Activated CD8-positive, alpha-beta memory T cell treated with anti-CD3 and anti-CD28 coated beads, Interleukin-2, amount 50 U/mL, for 1 hour (primary cell): Measurements from ENCODE around the gene TP73.

Experiments
- DNase-seq: peaks from one replicate; pipeline ENCODE4 v3.0.0-alpha.2; 2020; ENCODE audit errors: extremely low read depth

Gene TP73

DNA sequence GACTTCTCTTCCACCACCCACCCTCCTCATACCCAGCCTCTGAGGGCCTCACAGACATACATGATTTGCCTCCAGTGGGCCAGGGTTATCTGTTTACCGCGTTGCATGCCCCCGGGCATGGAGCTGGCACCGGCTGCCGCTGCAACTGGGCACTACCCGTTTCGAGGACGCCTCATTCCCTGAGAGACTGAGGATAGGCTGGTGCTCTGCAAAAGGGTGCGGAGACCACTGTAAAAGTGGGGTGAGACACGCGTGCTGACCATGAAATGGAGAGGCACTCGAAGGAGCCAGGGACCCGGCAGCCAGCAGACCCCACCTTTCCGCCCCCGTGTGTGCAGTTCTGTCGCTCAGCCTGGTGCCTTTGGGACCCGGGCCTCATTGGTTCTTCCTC lies 20.6 kb downstream of the TP73 start:
- no peak for DNase-seq

DNA sequence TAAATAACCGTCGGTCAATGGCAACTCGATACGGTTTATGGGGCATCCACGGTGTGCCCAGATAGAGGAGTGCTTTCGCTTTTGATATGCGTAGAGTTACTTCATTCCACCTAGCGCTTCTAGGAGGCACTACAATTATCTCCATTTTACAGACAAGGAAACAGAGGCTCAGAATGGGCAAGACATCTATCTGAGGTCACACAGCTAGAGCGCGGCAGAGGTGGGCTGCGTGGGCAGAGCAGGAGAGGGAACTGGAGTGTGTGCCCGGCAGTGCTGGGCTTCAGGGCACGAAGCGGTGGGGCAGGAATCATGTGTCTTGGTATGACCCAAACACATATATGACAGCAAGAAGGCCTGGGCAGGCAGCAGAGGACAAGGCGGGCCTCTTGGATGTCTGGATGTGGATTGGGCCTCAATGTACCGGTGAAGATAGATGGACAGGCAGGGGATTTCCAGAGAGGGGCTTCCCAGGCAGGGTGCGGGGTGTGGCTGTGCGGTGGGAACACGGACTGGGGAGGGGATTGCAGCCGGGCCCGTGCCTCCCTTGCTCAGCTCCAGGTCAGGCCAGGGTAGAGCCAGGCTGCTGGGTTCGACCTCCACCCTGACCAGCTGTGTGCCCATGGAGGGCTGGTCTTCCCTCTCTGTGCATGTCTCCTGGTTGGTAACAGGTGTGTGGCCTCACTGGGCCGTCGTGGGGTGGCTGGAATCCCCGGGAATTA lies 21.2 kb downstream of the TP73 start:
- DNase-seq: no peak

DNA sequence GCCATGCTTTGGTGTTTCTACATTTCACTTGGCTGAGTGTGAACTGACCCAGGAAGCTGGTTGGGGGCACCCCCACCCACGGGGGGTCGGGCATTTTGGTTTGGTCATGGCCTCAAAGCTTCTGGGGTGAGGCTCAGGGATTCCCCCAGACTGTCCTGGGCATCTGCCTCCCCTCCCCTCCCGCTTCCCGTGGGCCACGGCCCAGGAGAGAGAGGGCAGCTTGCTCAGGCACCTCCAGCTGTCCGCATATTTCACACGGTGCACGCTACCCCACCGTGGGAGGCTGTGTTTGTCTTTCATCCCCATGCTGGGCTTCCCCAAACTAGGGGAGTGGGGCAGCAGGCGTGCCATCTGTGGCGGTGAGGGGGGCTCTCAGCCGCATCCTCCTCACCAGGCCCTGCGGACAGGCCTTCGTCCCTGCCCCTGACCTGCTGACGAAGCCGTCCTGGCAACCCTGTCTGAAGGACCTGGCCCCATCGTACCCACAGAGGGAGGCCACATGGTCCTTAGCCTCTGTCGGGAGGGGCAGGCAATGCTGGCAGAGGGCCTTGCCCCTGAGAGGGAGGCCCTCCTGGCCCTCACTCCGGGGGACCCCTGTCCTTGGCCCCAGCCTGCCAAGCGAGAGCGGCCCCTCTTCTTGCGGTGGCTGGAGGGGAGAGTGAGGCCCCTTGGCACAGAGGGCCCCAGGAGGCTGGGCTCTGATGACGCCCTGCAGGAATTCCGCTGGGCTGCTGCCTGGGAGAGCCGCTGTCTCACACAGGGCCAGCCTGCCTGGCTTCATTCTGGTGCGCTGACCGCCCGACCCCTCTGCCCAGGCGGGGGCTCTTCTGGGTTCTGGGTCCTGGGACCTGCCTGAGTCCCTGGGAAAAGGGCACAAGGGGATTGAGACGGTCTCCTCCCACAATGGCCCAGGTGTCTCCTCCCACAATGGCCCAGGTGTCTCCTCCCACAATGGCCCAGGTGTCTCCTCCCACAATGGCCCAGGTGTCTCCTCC lies 22.1 kb downstream of the TP73 start:
- DNase-seq: no peak

DNA sequence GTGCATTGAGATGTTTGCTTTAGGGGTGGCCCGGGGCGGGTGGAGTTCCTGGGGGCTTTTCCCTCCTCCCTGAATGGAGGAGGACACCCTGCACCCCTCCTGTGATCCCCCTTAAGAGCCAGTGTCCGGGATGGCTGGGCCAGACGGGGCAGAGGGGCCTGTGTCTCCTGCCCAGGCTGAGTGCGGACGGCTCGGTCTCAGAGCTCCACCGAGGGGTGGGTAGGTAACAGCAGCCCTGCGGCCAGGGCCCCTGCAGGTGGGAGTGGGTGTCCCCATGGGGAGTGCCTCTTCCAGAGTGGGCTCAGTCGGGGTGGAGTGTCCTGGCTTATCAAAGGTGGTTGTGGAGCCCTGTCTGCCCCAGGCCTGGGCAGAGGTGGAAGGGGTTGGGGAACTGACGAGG lies 23.1 kb downstream of the TP73 start:
- no peak for DNase-seq

DNA sequence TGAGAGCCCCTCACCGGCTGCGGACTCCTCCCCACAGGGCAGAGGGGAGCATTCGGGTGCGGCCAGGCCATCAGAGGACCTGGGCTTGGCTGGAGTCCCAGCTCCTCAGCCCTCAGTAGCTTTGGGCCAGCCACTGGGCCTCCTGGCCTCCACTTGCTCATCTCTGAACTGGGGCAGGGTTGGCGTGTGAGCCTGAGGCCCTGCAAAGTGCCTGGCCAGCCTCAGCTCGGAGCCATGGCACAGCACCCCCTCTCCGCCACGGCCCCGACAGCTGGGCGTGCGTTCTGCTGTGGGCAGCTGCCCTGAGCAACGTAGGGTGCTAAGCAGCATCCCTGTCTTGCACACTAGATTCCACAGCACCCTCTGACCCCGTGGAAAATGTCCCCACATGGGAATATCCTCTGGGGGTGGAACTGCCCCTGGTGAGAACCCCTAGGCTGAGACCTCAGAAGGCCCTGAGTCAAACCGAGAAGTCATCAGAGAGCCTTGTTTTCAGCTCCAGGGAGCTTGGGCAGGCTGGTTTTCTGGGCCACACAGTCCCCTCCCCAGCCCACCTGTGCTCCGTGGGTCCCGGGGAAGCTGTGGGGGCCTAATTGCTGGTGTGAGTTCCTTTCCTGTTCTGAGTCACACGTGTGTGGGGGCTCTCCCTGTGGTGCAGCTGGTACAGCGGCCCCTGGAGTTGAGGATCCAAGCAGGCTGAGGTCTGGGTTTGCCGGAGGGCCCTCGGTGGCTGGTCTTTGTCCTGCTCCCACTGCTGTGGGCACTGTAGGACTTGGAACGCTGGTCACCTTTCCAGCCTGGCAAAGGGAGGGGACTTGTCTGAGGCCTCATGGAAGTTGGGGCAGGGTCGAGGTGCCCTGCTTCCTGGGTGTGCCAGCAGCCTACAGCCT lies 24.5 kb downstream of the TP73 start:
- no peak for DNase-seq

DNA sequence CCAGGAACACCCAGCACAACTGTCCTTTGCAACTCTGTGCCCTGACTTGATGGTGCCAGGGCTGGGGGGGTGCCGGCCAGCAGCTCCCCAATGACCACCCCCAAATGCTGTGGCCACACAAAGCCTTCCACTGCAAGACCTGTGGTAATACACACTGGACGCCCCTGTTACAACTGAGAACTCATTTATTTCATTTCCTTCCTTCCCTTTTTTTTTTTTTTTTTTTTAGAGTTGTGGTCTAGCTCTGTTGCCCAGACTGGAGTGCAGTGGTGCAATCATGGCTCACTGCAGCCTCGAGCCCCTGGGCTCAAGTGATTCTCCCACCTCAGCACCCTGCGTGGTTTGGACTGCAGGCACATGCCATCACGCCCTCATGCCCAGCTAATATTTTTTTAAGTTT lies 25.2 kb downstream of the TP73 start:
- DNase-seq: no peak

DNA sequence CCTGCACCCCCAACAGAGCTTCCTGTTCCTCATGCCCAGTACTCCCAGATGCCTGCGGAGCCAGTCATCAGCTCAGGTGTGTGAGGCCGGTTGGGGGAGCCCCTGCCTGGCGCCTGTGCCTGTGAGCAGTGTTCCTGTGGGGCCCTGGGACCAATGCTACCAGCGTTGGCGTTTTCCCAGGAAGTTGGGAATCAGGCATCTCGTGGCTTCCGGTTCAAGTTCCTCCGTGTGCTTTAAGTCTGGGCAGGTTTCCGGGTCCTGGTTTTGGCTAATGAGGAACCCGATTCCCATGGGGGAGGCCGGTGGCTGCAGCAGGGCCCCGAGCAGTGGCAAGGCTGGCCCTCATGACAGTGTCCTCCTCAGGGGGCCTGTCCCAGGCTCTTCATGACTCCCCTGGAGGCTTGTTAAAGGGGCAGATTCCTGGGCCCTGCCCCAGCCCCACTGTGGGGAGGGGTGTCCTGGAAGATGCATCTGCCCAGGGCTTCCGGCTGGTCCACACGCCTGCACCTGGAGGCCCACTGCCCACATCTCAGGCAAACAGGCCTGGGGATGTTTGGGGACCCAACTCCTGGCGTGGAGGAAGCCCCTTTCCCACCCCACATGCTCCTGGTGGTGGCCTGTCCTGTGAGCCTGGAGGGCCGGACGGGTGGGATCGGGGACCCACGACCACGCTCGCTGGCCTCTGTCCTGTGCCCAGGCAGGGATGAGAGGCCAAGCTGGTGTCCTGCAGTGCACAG lies 26.2 kb downstream of the TP73 start:
- no peak for DNase-seq

DNA sequence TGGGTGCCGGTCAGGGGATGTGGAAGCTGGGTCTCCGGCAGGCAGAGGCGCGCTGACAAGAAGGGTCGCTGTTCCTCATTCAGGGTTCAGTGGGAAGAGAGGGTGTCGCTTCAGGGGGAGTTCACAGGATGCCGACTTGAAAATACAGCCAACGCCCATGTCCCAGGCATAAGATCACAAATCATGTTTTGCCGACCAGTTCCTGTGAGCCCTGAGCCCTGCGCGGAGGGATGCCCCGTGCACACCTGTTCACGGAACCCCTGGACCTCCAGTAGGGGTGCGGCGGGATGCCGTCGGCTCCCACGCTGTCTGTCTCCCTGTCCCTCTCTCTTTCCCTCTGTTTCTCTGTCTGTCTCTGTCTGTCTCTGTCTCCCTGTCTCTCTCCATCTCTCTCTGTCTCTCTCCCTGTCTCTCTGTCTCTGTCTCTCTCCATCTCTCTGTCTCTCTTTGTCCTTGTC lies 26.8 kb downstream of the TP73 start:
- DNase-seq: no peak

DNA sequence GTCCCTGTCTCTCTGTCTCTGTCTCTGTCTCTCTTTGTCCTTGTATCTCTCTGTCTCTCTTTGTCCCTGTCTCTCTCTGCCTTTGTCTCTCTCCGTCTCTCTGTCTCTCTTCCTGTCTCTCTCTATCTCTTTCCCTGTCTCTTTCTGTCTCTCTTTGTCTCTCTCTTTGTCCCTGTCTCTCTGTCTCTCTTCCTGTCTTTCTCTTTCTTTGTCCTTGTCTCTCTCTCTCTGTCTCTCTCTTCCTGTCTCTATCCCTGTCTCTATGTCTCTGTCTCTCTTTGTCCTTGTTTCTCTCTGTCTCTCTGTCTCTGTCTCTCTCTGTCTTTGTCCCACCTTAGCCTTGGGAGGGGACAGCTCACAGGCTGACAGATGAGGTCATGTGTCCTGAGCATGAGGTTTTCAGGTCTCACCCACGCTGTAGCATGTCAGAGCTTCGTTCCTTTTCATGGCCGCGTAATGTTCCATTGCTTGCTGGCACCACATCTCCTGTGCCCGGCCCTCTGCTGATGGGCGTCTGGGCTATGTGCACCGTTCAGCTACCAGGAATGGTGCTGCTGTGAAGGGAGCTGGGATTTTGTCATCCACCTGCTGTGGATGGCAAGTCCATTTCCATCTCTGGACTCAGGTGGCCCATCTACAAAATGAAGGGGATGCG lies 27.6 kb downstream of the TP73 start:
- no peak for DNase-seq

DNA sequence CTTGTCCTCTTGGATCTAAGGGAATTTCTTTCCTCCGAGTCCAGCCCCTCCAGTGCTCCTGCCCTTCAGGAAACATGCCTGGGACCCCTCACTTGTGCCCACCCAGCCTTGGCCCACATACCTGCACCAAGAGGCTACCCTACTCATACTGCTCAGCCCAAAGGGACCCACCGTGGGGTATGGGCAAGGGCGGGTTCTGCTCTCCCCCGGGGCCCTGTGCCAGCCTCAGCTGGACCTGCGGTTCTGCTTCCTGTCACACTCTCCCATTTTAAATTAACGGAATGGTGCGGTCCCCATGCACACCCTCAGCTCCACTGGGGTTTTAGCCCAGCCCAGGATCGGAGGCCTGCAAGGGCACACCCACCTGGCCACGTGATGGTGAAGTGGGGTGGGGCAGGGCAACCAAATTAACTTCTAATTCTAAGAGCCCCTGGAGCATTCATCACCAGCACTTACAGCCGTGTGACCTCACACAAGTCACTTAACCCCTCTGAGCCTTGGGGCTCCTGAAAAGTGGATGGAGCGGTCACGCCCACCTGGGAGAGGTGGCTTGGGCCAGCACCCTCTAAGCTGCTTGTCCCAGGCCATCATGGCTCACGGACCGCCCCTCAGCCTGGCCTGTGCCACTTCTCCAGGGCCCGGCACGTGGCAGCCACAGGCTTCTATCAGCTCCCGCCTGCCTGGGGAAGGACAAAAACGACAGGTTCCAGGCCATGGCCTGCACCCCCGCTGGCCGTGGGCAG lies 28.3 kb downstream of the TP73 start:
- DNase-seq: no peak

DNA sequence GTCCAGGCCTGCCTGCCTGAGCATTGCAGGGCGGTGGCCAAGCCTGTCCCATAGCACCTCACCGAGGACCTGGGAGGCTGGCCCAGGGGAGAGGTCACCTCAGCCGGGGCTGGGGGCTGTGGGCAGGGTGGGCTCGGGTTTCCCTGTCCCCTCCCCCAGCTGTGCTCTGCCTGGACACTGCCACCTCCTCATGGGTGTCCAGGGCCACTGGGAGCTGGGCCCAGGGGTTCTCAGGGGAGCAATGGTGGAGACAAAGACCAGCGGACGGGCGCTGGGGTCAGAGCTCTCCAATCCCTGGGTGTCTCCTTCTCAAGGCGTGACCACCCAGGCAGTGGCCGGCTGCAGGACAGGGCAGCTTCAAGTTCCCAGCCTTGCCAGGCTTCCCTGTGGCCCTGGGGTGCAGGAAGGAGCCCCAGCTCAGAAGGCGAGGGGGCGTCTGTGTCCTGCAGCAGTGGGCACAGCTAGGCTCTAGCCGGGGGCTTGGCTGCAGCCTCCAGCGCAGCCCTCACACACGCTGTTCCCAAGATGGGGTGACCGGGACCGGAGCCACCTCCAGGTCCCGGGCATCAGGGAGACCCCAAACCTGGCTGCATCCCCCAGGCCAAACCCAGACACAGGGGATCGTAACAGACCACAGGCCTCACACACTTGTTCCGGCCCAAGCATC lies 29.0 kb downstream of the TP73 start:
- DNase-seq: no peak

DNA sequence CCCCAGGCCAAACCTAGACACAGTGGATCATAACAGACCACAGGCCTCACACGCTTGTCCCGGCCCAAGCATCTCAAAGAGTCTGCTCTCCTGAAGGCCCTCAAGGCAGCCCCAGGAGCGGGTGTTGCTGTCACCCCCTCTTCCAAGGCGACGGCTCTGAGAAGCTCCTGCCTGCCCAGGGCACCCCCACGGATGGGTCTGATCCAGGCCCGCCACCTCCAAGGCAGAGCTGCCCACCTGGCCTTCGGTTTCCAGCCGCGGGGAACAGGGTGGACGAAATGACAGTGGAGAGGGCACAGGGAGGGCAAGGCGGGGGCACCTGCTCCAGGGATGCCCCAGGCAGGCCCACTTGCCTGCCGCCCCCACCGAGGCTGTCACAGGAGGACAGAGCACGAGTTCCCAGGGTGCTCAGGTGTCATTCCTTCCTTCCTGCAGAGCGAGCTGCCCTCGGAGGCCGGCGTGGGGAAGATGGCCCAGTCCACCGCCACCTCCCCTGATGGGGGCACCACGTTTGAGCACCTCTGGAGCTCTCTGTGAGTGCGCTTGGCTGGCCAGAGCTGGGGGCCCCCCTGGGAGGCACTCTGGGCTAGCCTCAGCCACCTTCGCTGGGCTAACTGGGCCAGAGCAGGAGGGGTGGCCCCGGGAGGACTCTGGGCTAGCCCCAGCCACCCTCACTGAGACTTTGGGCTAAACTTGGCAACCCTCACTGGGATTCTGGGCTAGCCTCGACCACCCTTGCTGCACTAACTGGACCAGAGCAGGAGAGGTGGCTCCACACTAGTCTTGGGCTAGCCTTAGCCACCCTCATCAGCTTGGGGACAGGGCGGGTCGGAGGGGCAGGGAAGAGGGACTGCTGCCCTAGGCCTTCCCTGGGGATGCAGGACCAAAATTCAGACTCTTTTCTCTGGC lies 29.8 kb downstream of the TP73 start:
- DNase-seq: no peak

DNA sequence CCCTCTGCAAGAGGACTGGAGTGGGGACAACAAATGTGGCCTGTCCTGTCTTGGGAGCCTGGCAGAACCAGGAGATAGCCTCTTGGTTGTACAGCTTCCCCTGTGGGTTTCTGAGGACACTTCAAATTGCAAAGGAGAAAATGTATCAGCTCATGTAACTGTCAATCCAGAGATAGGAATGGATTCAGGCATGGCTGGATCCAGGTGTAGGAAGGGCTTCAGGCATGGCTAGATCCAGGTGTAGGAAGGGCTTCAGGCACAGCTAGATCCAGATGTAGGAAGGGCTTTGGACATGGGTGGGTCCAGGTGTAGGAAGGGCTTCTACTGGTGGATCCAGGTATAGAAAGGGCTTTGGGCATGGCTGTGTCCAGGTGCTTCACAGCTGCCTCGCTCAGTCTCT lies 30.9 kb downstream of the TP73 start:
- no peak for DNase-seq

DNA sequence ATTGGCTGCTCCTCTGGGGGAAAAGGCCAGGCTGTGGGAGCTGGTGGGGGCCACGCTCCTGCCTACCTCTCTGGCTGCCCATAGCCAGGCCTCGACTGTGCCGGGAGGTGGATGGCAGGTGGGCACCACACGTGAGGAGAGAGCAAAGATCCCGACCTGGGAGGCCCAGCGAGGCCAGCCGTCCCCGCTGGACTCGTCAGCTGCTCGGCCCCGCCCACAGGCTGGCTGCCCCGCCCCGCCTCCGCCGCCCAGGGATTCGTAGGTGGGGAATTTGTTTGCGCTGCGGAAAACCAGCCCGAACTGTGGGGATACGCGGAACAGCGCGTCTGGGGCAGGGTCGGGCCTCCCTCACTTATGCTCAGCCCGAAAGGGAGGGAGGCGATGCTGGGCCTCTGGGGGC lies 31.7 kb downstream of the TP73 start:
- DNase-seq: no peak

DNA sequence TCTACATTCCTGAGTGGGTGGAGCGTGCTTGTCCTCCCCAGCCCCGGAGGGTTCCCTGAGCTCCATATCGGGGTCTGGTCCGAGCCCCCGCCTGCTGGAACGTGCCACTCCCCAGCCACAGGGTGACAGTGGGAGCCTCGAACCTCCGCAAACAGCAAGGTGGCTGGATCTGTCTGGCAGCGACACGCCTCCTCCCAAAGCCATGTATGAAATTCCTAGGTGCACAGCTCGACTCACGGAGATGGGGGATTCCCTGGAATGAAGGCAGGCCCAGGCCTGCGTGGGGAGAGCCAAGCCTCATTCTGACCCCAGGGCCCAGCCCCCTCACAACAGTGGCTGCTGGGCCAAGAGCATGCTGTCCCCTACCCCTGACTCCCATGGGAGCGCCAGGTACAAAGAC lies 32.9 kb downstream of the TP73 start:
- no peak for DNase-seq

DNA sequence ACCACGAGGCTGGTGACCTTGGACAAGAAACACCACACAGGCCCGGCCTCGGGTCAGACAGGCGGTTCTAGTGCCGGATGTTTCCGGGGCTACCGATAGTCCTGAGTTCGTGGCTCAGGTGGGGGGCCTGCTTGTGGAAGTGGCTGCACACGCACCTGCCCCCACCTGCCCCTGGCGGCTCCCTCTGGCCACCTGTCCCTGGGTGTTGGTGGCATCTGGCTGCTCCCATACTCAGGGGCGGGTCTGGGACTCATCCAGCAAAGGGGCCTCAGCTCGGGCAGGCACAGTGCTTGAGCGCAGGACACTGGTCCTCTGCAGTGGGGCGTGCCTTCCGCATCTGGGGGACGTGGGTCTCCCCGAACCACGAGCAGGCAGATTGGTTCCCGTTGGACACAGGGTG lies 33.6 kb downstream of the TP73 start:
- no peak for DNase-seq

DNA sequence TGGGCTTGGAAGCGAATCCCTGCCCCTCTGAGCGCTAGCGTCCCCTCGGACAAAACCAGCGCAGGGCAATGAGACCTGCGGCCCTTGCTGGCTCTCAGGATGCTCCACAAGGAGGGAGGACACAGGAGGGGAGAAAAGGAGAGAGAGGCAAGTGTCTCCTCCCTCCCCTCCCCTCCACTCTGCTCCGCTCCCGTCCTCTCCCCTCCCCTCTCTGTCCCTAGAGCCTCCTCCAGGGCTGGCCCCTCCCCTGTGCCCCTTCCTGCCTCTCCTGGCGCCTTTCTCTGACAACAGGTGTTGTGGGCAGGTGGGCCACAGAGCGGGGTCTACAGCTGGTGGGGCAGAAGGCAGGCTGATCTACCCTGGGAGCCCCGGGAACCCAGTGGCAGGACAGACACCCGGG lies 35.2 kb downstream of the TP73 start:
- no peak for DNase-seq

DNA sequence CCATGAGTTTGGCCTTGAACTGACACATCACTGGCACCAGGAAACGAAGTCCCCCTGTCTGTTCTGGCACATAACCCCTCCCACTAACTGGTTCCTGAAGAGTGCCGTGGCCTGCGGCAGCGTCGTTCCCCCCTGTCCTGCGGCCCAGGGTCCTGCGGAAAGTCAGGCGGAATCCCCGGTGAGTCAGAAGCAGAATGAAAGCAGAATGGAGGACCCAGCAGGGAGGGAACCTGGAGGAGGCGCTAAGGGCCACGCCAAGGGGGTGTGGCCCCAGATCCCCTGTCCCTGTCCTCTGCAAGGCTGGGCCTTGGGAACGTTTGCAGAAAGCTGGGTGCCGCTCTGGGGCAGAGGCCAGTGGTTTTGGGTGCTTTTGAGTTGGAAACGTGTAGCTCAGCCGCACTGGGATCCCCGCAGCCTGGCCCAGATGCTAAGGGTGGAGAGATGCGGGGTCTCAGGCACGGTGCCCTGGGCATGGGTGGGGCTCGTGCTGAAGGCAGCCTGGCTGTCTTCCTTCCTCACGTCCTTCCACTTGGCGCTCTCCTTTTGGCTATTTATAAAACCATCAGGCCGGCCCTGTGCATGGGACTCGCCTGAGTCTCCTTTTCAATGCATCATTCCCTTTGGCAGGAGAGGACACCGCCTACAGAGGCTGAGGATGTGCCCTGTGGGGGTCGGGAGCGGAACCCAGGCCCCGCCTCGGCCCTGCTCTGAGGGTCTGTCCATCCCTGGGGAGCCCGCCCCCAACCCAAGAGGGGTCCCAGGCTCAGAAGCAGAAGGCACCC lies 36.2 kb downstream of the TP73 start:
- no peak for DNase-seq
